SKM-1 treated with dmso at 0.1 percent for 144 hours (cell line): ENCODE results near the gene C13orf46.

Experiments
- DNase-seq: peaks from one replicate; lab custom pipeline; 2025; ENCODE audit not compliant: unreplicated experiment; lab: John Stamatoyannopoulos, UW

The C13orf46 gene

GRCh38 chr13:114010401-114011101 is 36.7 kb upstream of the C13orf46 start:
- no peak for DNase-seq

- DNase-seq = no peak
Observed at GRCh38 chr13:114009590-114010400, 35.9 kb upstream of the C13orf46 start.

- no peak for DNase-seq
Observed at GRCh38 chr13:114008964-114009589, 35.2 kb upstream of the C13orf46 start.

GRCh38 chr13:114007566-114007965 is 33.7 kb upstream of the C13orf46 start:
- DNase-seq = no peak

GRCh38 chr13:114005206-114005724 is 31.4 kb upstream of the C13orf46 start:
- no peak for DNase-seq

- no peak for DNase-seq
Observed at GRCh38 chr13:114004420-114005205, 30.7 kb upstream of the C13orf46 start.

GRCh38 chr13:114002771-114003321 is 29.0 kb upstream of the C13orf46 start:
- no peak for DNase-seq

- no peak for DNase-seq
Observed at GRCh38 chr13:114002009-114002544, 28.2 kb upstream of the C13orf46 start.

- DNase-seq = no peak
Observed at GRCh38 chr13:114001331-114002008, 27.6 kb upstream of the C13orf46 start.

- DNase-seq = no peak
Observed at GRCh38 chr13:114000151-114001040, 26.5 kb upstream of the C13orf46 start.

- no peak for DNase-seq
Observed at GRCh38 chr13:113999618-113999910, 25.7 kb upstream of the C13orf46 start.

- DNase-seq = no peak
Observed at GRCh38 chr13:113998781-113999617, 25.1 kb upstream of the C13orf46 start.

GRCh38 chr13:113997845-113998751 is 24.2 kb upstream of the C13orf46 start:
- DNase-seq = no peak

GRCh38 chr13:113996912-113997745 is 23.3 kb upstream of the C13orf46 start:
- no peak for DNase-seq

GRCh38 chr13:113996081-113996911 is 22.4 kb upstream of the C13orf46 start:
- DNase-seq = no peak
